A549 treated with GW870086 at 1 μM for 4 hours (cell line): ENCODE data around the gene EML6. TPM values are rescaled to one million over a fixed set of nuclear protein-coding genes. Genes with fewer than 3 reads are reported as not detected.

ENCODE experiments used
- total RNA-seq: library from RNA; stranded (reverse); fragments of 200-300 nt; extraction: Qiagen RNA extraction; gene quantifications from 5 replicates; pipeline ENCODE4 v1.2.3, GENCODE V29; 2022; ENCODE audit warnings: low read depth

The EML6 gene
- total RNA-seq: 1.2 to 2.5 TPM (median 1.8 TPM) in 5 replicates

GRCh38 chr2:54723131-54723995, at the start of gene EML6:
TSS of gene EML6 (plus strand) at chr2:54723662. CDS start at chr2:54725062, 1,400 bp downstream.

